Fibroblast of pulmonary artery (primary cell): ENCODE results near the gene EPHA3.
A peak's percentile ranks its signal among the peaks of the same experiment; 100 is the strongest.

ENCODE experiments used
- DNase-seq: peaks from one replicate; pipeline ENCODE4 v3.0.0-alpha.2; 2010; ENCODE audit warnings: low read depth
- H3K4me3 ChIP-seq: replicated peaks from 2 replicates; pipeline ENCODE4 v1.5.1; 2011; ENCODE audit warnings: low read depth, mild to moderate bottlenecking, control low read depth, low read length, moderate library complexity
- CTCF ChIP-seq: IDR thresholded peaks from 2 replicates; pipeline ENCODE4 v1.5.1; 2011; ENCODE audit warnings: mild to moderate bottlenecking, control low read depth, low read length, inconsistent platforms; ENCODE audit errors: missing control alignments

EPHA3 gene

GRCh38 chr3:89139870-89140269, 32.4 kb downstream of the EPHA3 start:
- TF ChIP-seq CTCF = no peak
- H3K4me3 ChIP-seq = no peak overlapping the region
- DNase-seq = no peak

DNA sequence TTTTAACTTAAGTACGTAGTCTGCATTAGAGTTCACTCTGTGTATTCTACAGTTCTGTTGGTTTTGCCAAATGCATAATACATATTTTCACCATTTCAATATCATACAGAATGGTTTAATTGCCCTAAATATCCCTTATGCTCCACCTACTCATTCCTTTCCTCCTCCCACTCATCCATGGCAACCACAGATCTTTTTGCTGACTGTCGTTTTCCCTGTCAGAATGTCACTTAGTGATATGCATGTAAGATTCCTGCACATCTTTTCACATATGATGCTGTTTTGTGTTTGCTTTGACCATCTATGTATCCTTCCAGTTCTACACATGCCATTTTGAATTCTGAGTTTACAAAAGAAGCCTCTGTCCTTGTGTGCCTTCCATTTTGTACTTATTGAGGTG, 36.7 kb downstream of the EPHA3 start:
- no peak for DNase-seq
- no peak for TF ChIP-seq CTCF

GRCh38 chr3:89145995-89146394, 38.6 kb downstream of the EPHA3 start:
- no peak overlapping the region for H3K4me3 ChIP-seq
- peak; percentile 81 for DNase-seq
- TF ChIP-seq CTCF = no peak

More for the DNA sequence above, 36.7 kb downstream of the EPHA3 start:
- H3K4me3 ChIP-seq = no peak overlapping the region

GRCh38 chr3:89154416-89154815, 47.0 kb downstream of the EPHA3 start:
- no peak for DNase-seq
- no peak overlapping the region for H3K4me3 ChIP-seq
- TF ChIP-seq CTCF = no peak

DNA sequence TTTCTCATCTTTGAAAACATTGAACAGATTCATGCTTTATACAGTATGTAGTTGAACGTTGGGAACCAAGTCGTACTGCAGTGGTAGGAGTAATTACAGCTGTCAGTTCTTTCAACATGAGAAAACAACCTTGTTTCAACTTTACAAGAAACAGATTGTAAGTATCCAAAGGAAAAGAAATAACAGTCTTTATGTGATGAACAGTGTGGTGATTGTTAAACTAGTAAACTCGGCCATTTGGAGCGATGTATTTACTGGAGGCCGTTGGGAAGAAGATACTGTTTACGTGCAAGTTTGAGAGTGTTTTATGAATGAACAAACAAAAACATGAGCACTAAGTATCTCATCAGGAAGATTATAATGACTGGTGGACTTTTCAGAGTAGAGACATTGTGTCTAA, 48.4 kb downstream of the EPHA3 start:
- H3K4me3 ChIP-seq = no peak overlapping the region
- no peak for TF ChIP-seq CTCF
- no peak for DNase-seq

DNA sequence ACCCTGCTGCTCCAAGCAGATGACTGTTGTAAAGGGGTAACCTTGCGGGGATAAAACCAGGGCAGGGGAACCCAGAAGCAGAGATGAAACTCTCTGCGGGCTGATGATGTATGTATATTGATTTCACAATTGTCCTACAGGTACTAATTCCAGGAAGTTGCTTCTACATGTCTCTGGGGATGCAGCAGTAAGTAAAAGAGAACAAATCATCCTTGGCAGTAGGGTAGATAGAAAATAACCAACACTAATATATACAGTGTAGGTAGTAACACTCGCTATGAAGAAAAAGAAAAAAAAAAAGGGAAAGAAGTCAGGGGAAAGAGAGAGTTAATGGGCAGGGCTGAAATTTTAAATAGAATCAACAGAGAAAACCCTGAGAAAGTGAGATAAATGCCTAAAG, 50.2 kb downstream of the EPHA3 start:
- no peak overlapping the region for H3K4me3 ChIP-seq
- no peak for DNase-seq
- TF ChIP-seq CTCF = no peak

DNA sequence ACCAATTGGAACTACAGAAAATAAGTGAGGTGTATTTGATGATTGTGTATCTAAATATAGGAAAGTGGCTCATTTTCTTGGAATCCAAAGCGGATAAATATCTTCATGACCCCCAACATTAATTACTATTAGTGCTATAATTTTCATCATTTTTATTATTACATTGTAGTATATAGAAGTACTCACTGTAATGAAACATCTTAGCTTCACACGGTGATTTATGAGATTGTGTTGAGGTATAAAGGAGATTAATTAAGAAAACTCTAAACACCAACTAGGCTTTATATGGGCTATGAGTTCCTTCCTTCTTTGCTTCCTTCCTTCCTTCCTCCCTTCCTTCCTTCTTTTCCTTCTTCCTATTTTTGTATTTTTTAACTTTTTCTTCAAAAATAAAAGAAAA, 52.2 kb downstream of the EPHA3 start:
- no peak for TF ChIP-seq CTCF
- no peak overlapping the region for H3K4me3 ChIP-seq

More for the DNA sequence above, 52.2 kb downstream of the EPHA3 start:
- DNase-seq = no peak
